Right cardiac atrium (tissue), 5 donors: ENCODE measurements around the gene KISS1R. TPM values are rescaled to one million over a fixed set of nuclear protein-coding genes. Genes with fewer than 3 reads are reported as not detected.
A peak's percentile ranks its signal among the peaks of the same experiment; 100 is the strongest.

Experiments used
- ATAC-seq, 2 donors: fragments of 200-7000 bp; cut with Tn5 transposase; one replicate each; pipeline versions ENCODE4 v1.8.0 to v1.9.1; 2020; ENCODE audit warnings: moderate library complexity in 2 of 2, mild to moderate bottlenecking in 1 of 2
- DNase-seq, 3 donors: peaks; one replicate each; pipeline ENCODE4 v3.0.0-alpha.2; 2020
- H3K27ac ChIP-seq: one replicate; pipeline ENCODE4 v1.5.1; 2013; ENCODE audit warnings: mild to moderate bottlenecking, low read length, control low read depth, moderate library complexity
- H3K27me3 ChIP-seq: one replicate; pipeline ENCODE4 v1.6.1; 2013; ENCODE audit not compliant: control insufficient read depth, insufficient read depth
- H3K4me1 ChIP-seq: one replicate; pipeline ENCODE4 v1.6.1; 2013; ENCODE audit warnings: low read length; ENCODE audit not compliant: control insufficient read depth, insufficient read depth
- H3K4me3 ChIP-seq: one replicate; pipeline ENCODE4 v1.5.1; 2013; ENCODE audit warnings: low read length, control low read depth
- H3K9me3 ChIP-seq: one replicate; pipeline ENCODE4 v1.6.1; 2013; ENCODE audit warnings: low read length; ENCODE audit not compliant: control insufficient read depth
- WGBS: extraction: QIAGEN DNeasy Blood & Tissue Kit; methylation state at CpG from one replicate; pipeline ENCODE4 v1.1.7; 2013; 5-methylcytosine and 5-hydroxymethylcytosine counted together
- intact Hi-C, 4 donors: fragments of 100-400 bp; cut with DNase I; formaldehyde crosslinking; loops; one replicate each; pipeline versions ENCODE4 v1.11.0 to v1.14.0; 2022 to 2023
- polyA plus RNA-seq: library from polyadenylated mRNA; stranded (reverse); fragments of 200-250 nt; gene quantifications from one replicate; pipeline ENCODE4 v1.2.3, GENCODE V29; 2013
- total RNA-seq, 4 donors: library from RNA; stranded (reverse); fragmentation: NEBNext Ultra II Directional; extraction: Animal tissue kit (Norgen Biotek cat#: 25700); gene quantifications; one replicate each; pipeline ENCODE4 v1.2.1, GENCODE V29; 2021
- donor health status: healthy with polysubstance abuse.
- donor health status: DM: no; HTN: yes; CAD: no.
- donor health status: DM: no; HTN: no; CAD: no.
- donor health status: DM: no; HTN: yes; CAD: no; lungs with severe emphysema.
- donor health status: DM: yes; HTN: yes; CAD: no.

Gene KISS1R
- total and polyA plus RNA-seq, 5 donors: not detected

GRCh38 chr19:942133-942645 lies 25.1 kb downstream of the KISS1R start:
- no peak overlapping the region for H3K27ac ChIP-seq
- intact Hi-C loops: no loop called here
- H3K4me3 ChIP-seq: no peak overlapping the region
- no peak for ATAC-seq
- WGBS: 90% methylated on average over 32 of the region's 32 CpGs
- no peaks in the 10 kb centered on the region for H3K27me3 ChIP-seq
- DNase-seq: peak in 1 of 3 donors; percentile 46
- H3K4me1 ChIP-seq: no peaks in the 10 kb centered on the region
- no peaks in the 10 kb centered on the region for H3K9me3 ChIP-seq

DNA sequence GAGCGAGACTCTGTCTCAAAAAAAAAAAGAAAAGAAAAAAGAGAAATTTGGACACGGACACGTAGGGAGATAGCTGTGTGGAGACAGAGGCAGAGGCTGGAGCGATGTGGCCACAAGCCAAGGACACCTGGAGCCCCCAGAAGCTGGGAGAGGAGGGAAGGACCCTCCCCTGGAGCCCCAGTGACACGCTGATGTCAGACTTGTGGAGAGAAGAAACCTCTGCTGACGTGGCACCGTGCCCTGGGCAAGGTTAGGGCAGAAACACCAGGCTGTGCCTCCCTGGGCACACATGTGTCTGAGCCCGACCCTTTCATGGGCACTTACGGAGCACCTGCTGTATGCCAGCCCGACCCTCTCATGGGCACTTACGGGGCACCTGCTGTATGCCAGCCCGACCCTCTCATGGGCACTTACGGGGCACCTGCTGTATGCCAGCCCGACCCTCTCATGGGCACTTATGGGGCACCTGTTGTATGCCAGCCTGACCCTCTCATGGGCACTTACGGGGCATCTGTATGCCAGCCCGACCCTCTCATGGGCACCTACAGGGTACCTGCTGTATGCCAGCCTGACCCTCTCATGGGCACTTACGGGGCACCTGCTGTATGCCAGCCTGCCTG lies 26.5 kb downstream of the KISS1R start:
- WGBS: 97% methylated on average over 17 of the region's 17 CpGs
- H3K4me3 ChIP-seq: no peak overlapping the region
- H3K9me3 ChIP-seq: no peaks in the 10 kb centered on the region
- DNase-seq (peak in 2 of 3 donors; percentile 41 to 48), ATAC-seq (no peak)
- no peaks in the 10 kb centered on the region for H3K4me1 ChIP-seq
- H3K27me3 ChIP-seq: no peaks in the 10 kb centered on the region
- intact Hi-C loops: no loop called here
- H3K27ac ChIP-seq: no peak overlapping the region

- WGBS: 56% methylated on average over 27 of the region's 27 CpGs
- H3K27me3 ChIP-seq: no peaks in the 10 kb centered on the region
- ATAC-seq: peak in 1 of 2 donors; percentile 62
- intact Hi-C loops: no loop called here
- no peaks in the 10 kb centered on the region for H3K4me1 ChIP-seq
- no peak overlapping the region for H3K4me3 ChIP-seq
- DNase-seq: peak; percentile 64 to 82 (median 71)
- H3K9me3 ChIP-seq: no peaks in the 10 kb centered on the region
- H3K27ac ChIP-seq: no peak overlapping the region
Measured at GRCh38 chr19:944171-944567, 27.0 kb downstream of the KISS1R start.

DNA sequence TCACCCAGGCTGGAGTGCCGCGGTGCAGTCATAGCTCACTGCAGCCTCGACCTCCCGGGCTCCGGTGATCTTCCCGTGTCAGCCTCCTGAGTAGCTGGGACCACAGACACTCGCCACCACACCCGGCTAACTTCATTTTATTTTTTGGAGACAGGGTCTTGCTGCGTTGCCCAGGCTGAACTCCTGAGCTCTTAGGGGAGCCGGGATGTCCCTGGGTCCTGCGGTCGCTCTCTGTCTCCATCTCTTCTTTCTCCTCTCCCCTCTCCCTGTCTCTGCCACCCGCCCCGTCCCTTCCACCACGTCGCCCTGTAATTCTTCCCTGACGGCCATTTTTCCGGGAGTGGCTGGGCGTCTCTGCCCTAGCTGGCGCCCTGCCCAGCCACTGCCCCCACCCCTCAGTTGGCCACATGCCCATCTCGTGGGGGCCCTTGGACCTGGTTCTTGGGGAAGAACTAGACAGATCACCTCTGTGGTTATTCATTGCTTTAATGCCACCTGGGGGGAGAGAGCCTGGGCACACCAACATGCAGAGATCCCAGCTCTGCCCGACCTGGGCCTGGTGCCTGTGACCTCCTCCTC lies 27.6 kb downstream of the KISS1R start:
- Histone ChIP-seq H3K27me3 (no peaks in the 10 kb centered on the region), H3K9me3 (no peaks in the 10 kb centered on the region), H3K4me3 (no peak overlapping the region), H3K4me1 (no peaks in the 10 kb centered on the region), H3K27ac (no peak overlapping the region)
- intact Hi-C loops: no loop called here
- ATAC-seq (no peak), DNase-seq (peak in 1 of 3 donors; percentile 61)
- WGBS: 72% methylated on average over 22 of the region's 22 CpGs

- 87% methylated on average over 37 of the region's 37 CpGs for WGBS
- peak in 1 of 3 donors; percentile 57 for DNase-seq
- H3K4me3 ChIP-seq: no peak overlapping the region
- no peaks in the 10 kb centered on the region for H3K4me1 ChIP-seq
- no peaks in the 10 kb centered on the region for H3K9me3 ChIP-seq
- ATAC-seq: no peak
- intact Hi-C loops: no loop called here
- H3K27ac ChIP-seq: no peak overlapping the region
- no peaks in the 10 kb centered on the region for H3K27me3 ChIP-seq
Measured at GRCh38 chr19:945401-946252, 28.5 kb downstream of the KISS1R start.

DNA sequence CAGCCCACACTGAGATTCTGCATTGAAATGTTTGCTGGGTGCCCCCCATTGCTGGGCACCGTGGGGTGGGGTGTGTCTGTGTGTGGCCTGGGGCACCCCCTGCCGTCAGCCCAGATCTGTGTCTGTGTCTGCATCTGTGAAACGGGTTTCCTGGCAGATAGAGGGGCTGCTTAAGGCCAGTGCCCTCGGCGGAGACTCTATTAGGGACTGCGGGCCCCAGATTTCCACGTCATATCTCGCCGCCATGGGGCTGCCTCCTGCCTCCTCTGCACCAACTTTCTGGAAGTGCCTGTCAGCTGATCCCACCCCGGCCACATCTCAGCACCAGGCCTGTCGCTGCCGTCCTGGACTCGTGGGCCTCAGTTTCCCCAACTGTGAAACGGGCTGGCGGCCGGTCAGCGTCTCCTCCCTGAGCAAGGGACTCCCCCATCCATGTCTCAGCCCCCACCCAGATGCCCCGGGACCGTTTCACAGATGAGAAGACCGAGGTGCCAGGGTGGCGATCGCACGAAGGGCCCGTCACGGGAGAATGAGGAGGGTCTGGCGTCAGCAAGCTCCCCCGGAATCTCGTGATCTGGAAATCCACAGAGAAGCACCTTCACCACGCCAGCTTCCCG lies 30.1 kb downstream of the KISS1R start:
- 87% methylated on average over 30 of the region's 30 CpGs for WGBS
- ATAC-seq (no peak), DNase-seq (no peak)
- no peak overlapping the region for H3K27ac ChIP-seq
- H3K4me1 ChIP-seq: no peaks in the 10 kb centered on the region
- H3K27me3 ChIP-seq: no peaks in the 10 kb centered on the region
- H3K9me3 ChIP-seq: no peaks in the 10 kb centered on the region
- intact Hi-C loops: no loop called here
- no peak overlapping the region for H3K4me3 ChIP-seq

DNA sequence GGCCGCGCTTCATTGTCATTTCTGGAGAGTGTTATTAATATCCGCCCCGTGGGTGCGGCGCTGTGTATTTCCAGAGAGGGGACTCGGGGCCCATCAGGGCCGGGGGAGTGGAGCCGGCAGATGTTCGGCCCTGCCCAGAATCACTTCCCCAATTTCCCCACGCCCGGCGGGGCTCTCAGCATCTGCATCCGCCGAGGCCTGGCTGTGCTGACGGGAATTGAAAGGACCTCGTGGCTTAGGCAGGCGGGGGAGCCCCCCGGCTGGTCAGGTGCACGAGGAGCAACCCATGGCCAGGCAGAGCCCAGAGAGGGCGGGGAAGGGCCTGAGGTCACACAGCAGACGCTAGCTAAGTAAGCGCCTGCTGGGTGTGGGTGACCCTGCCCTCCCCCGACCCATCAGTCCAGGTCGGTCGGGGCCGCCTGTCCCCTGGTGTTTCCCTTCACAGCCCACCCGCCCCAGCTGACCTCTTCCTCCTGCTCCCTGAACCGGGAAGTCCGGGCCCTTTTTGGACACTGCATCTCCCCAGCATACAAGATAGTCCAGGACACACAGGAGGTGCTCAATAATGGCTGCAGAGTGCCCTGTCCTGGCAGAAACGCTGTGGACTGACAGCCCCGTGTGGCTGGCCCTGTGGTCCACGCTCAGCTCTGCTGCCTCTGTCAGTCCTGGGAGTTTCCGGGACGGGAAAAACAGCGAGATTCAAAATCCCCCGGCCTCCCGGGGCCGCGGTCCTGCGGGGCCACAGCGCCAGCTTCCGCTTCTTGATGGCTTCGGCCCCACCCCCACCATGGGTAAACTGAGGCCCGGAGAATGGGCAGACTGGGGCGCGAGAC lies 30.8 kb downstream of the KISS1R start:
- DNase-seq (peak; percentile 57 to 87 (median 79)), ATAC-seq (peak; percentile 25 to 50)
- Histone ChIP-seq H3K4me1 (no peaks in the 10 kb centered on the region), H3K4me3 (no peak overlapping the region), H3K27ac (no peak overlapping the region), H3K27me3 (no peaks in the 10 kb centered on the region), H3K9me3 (no peaks in the 10 kb centered on the region)
- intact Hi-C loops: no loop called here
- WGBS: 82% methylated on average over 47 of the region's 47 CpGs

GRCh38 chr19:948842-949496 lies 31.8 kb downstream of the KISS1R start:
- ATAC-seq: no peak
- intact Hi-C loops: no loop called here
- no peak overlapping the region for H3K27ac ChIP-seq
- H3K4me1 ChIP-seq: no peaks in the 10 kb centered on the region
- no peak for DNase-seq
- H3K27me3 ChIP-seq: no peaks in the 10 kb centered on the region
- no peaks in the 10 kb centered on the region for H3K9me3 ChIP-seq
- no peak overlapping the region for H3K4me3 ChIP-seq
- WGBS: 90% methylated on average over 25 of the region's 25 CpGs

- Histone ChIP-seq H3K9me3 (no peaks in the 10 kb centered on the region), H3K4me3 (no peak overlapping the region), H3K4me1 (no peaks in the 10 kb centered on the region), H3K27ac (no peak overlapping the region), H3K27me3 (no peaks in the 10 kb centered on the region)
- intact Hi-C loops: no loop called here
- WGBS: 89% methylated on average over 17 of the region's 17 CpGs
- ATAC-seq: no peak
- no peak for DNase-seq
Measured at GRCh38 chr19:950352-951066, 33.4 kb downstream of the KISS1R start.
